Activated CD4-positive, alpha-beta T cell treated with anti-CD3 and anti-CD28 coated beads, Interleukin-2, amount 50 U/mL, for 4 hours (primary cell): ENCODE measurements around the gene HMGXB4.
"Not testable (repeated sequence)": the region's sequence is repeated elsewhere in the genome, so short reads cannot be mapped to it uniquely, and the experiment has no call there.

Experiments used
- DNase-seq, 2 experiments: peaks; one replicate each; pipeline ENCODE4 v3.0.0-alpha.2; 2020

The HMGXB4 gene, protein sequence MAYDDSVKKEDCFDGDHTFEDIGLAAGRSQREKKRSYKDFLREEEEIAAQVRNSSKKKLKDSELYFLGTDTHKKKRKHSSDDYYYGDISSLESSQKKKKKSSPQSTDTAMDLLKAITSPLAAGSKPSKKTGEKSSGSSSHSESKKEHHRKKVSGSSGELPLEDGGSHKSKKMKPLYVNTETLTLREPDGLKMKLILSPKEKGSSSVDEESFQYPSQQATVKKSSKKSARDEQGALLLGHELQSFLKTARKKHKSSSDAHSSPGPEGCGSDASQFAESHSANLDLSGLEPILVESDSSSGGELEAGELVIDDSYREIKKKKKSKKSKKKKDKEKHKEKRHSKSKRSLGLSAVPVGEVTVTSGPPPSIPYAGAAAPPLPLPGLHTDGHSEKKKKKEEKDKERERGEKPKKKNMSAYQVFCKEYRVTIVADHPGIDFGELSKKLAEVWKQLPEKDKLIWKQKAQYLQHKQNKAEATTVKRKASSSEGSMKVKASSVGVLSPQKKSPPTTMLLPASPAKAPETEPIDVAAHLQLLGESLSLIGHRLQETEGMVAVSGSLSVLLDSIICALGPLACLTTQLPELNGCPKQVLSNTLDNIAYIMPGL

DNA sequence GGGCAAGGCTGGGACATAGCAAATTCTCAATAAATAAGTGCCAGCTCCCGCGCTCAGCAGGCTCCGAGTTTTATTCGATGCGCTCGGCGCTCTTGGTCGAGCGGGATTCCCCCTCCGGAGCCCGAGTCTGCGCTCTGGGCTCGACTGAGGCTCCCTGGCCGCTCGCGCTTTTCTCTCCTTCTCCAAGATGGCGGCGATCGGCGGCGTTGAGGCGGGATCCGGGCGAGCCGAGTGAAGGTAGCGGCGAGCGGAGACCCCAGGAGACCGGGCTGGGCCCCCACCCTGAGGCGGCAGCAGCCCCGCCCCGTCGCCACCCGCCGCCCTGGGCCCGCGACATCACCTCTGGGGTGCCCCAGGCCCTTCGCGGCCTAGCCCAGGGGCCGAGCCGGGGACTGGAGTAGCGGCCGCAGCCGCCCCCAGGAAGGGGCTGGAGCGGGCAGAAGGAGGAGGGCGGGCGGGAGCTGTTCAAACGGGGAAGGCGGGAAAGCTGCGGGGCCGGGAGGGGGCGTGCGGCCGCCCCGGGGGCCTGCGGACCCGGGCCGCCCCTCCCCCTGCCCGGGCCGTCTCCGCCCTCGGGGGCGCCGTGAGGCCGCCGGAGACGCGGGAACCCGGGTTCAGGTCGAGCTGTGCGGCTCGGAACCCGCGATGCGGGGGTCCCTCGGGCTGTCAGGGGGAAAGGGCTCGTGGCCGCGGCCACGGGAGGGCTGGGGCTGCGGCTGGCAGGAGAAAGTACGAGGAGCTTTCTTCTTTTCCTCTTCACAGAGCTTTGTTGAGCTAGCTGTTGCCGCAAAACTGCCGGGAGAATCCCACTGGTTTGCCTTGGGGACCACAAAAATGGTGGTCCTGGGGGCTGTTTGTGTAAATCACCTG, at the start of gene HMGXB4:
HMGXB4 (plus strand) TSS at position 173 of the 870 bp plus-strand sequence. CDS start 4,898 bp downstream, outside the sequence.
- peak; percentile 81 to 84 for DNase-seq

DNA sequence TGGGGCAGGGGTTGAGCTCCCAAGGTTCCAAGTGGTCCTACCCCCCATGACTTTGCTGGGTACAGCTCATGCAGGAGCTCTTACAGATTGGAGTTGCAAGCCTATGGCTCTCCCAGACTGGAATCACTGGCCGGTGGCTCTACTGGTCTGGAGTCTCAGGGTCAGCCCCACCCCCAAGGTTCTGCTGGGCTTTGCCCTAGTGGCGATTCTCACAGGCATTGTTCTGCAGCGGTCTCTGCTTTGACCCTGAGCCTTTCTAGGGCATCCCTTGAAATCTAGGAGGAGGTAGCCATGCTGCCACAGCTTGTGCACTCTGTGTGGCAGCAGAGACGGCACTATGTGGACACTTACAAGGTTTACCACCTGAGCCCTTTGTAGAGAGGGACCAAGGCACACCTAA, 49.3 kb upstream of the HMGXB4 start:
- no peak for DNase-seq

DNA sequence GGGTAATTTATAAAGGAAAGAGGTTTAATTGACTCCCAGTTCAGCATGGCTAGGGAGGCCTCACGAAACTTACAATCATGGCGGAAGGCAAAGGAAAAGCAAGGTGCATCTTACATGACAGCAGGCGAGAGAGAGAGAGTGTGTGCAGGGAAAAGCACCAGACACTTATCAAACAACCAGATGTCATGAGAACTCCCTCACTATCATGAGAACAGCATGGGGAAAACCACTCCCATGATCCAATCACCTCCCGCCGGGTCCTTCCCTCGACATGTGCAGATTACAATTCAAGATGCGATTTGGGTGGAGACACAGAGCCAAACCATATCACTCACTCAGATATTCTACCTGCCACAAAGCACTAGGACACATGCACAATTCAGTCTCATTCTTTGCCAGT, 48.1 kb upstream of the HMGXB4 start:
- DNase-seq: no peak

DNA sequence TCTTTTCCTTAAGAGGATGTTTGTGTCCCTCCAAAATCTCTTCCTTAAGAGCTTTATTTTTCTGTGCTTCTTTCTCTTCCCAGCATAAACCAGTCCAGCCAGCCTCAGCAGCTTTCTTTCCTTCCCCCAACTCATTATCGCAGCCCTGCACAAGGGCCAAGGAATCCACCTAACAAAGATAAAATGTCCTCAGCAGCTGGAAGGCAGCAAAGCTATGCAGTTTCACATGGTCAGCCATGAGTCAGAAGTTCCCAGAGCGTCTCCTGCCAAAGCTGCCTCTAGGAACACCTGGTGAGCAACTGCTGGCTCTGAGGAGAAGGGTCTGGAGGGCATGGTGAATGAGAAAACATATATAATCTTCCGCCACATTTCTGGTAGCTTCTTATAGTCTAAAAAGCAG, 45.3 kb upstream of the HMGXB4 start:
- DNase-seq: no peak

DNA sequence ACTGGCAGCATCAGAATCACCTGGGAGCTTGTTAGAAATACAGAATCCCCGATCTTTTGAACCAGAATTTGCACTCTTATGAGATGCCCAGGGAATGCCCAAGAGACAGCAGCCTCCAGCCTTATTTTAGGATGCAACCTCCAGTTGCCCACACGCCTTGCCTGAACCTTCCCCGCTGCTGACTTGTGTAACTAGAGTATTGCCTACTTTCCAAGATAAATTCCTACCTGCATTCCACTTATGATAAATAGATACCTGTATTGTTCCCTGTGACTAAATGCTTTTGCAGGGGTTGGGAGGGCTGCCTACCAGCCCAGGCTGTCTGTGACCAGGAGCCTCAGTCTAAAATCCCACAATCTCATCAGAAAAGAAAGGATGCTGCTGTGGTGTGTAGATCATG, 44.3 kb upstream of the HMGXB4 start:
- no peak for DNase-seq

DNA sequence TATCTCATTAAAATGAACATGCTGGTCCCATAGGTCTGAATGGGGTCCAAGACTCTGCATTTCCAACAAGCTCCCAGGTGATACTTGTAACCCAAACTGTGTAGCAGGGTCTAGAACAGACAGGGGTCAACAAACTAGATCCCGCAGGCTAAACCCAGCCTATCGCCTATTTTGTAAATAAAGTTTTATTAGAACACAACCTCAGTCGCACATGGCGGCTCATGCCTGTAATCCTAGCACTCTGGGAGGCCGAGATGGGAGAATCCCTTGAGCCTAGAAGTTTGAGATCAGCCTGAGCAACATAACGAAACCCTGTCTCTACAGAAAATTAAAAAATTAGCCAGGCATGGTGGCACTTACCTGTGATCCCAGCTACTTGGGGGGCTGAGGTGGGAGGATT, 42.3 kb upstream of the HMGXB4 start:
- no peak for DNase-seq

DNA sequence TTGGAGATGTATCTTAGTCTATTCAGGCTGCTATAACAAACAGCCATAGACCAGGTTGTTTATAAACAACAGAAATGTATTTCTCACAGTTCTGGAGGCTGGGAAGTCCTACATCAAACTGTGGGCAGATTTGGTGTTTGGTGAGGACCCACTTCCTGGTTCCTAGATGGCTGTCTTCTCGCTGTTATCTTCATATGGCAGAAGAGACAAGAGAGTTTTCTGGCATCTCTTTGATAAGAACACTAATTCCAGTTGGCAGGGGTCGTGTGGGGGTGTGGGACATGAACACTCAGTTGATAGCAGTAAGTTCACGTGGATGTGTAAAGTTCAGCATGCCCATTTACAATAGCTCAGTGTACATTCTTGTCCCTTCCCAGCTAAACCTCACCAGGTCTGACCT, 41.3 kb upstream of the HMGXB4 start:
- no peak for DNase-seq

DNA sequence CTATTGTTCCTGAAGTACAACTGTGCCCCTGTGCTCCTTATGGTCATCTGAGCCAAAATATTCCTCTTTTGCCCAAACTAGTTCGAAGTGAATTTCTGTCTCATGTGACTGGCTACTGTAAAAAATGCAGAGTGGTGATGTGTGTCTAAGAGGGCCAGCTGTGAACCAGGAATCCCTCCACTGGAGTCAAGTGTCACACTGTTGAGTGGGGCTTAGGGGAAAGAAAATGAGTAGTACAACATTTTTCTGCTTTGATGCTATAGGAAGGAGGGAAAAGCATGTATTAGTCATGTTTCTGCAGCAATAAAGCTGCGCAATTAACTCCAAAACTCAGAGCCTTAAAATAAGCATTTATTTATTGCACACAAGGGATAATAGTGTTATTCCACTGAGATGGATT, 39.8 kb upstream of the HMGXB4 start:
- DNase-seq: no peak

DNA sequence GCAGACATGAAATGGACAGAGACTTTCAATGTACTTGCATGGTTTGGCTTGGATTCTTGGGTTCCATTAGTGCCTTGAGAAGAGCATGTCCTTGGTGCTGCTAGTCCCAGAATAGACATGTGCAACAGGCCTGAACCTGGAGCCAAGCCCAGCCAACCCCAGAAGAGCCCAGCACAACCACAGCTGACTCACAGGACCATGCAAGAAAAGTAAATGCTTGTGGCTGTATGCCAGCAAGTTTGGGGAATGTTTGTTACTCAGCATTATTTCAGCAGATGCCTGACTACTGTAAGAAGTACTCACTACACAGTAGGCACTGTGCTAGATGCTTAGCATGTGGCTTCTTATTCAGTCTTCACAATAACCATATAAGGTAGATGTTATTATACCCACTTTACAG, 39.2 kb upstream of the HMGXB4 start:
- DNase-seq: no peak

DNA sequence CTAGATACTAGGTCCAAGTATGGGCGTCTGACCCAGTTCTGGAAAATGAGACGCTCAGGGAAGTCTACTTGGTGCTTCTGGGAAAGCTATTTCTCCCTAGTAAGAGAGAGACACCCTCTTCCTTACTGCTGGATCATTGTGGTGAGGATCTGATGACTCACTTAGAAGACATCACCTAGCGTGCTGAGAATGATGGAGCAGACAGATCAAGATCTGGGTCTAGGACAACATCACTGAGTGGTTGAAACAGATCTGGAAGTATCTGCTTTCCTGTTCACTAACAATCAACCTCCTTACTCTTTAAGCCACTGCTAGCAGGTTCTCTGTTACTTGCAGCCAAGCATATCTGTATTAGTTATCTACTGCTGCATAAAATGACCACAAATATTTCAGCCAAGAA, 38.3 kb upstream of the HMGXB4 start:
- DNase-seq: no peak

DNA sequence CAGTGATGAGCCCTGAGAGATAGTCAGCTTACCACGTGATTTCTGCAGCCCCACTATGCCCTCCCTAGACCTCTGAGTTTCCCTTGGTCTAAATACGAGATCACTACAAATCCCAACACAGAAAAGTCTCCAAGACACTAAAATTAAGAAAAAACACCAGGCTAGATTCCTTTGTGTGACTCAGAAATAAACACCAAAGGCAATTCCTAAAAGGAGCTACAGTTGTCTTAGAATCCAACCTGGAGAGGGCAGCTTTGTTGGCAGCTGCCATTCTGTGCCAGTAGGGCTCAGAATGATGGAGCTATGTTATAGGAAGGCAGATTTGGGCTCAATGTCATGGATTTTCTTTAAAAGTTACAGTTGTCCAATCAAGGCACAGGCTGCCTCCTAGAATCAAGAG, 37.1 kb upstream of the HMGXB4 start:
- no peak for DNase-seq

DNA sequence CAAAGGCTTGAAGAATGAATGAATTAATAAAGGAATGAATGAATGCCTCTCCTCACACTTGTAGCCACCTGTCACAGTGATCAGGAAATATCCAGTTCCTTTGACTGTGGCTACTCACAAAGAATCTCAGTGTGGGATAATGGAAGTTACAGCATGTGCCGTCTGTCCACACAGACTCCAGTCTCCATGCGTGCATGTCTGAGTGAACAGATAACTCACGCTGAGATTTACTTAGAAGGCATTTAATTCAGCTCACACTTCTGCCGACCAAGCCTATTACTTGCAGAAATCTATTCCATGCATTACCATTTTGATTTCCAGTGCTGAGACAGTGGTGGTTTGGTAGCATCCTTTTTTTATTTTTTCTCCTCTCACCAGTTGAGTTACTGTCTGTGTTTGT, 32.3 kb upstream of the HMGXB4 start:
- DNase-seq: no peak

DNA sequence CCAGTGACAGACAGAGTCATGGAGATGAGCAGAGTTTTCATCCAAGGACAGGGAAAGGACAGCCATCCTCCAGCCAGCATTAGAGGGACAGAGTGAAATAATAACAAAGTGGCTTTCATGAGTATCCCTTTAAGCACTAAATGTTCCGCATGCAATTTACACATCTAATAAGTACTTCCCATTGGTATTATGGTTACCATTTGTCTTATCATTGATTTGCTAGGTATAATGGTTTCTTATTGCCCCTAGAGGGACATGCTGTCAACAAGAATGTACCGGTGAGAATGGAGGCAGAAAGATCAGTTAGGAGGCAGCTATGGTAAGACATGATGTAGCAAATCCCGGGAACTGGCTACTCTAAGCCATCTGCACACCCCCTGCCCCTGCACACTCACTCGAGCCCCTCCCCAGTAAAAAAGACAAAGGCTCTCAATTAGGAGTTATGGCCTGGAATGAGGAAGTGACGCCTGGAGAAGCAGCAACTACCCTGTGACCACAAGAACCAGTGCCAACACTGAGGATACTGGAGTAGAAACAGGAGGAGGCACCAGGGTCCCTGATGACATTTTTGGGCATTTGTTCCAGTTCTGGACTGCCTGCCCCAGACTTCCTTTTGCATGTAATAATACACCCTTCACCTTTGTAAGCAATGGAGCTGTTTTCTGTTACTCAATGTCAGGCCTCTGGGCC, 30.2 kb upstream of the HMGXB4 start:
- DNase-seq: no peak

DNA sequence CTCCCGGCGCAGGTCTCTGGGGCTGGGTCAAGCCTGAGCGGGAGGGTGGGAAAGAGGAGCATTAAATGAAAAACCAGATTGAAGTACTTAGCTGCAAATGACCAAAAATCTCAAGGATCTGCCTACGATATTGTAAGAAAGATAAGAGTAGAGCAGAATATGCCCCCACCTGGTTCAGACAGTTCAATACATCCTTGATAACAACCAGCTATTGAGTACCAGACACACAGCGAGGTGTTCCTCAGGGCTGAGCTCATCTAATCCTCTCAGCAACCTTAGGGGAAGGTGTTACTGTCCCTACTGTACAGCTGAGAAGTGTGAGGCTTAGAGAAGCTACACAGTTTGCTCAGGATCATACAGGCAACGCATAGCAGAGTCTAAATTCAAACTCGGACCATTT, 27.4 kb upstream of the HMGXB4 start:
- no peak for DNase-seq

DNA sequence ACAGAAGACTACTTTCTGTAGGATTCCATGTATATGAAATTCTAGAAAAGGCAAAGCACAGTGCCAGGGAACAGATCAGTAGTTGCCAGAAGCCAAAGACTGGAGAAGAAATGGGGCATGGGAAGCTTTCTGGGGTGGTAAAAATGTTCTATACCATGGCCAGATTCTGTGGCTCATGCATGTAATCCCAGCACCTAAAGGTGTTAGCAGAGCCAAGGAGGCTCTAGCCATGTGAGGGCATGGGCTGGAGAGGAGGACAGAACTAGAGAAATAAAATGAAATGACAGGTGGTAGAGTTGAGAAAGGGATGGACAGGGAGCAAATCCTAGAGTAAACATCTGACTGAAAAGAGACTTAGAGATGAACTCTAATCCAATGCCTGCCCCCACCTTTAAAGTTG, 26.9 kb upstream of the HMGXB4 start:
- no peak for DNase-seq

DNA sequence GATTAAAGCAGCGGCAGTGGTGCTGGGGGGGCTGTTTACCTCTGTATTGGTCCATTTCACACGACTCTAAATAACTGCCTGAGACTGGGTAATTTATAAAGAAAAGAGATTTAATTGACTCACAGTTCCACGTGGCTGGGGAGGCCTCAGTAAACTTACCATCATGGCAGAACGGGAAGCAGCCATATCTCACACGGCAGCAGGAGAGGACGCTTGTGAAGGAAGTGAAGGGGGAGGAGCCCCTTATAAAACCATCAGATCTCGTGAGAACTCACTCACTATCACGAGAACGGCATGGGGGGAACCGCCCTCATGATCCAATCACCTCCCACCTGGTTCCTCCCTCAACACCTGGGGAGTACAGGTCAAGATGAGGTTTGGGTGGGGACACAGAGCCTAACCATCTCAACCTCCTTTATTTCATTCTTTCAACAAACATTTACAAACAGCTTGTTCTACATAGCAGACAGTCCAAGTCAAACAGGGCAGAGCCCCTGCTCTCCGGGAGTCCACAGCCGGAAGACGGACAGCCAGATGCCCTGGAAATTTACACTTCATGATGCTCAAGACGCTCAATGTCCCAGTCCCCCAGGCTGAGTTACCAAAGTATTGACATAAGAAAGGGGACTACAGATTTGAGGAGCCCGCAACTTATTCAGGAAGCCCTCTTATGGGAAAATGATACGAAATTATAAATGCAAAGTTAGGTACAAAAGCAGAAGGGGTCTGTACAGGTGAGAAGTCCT, 26.3 kb upstream of the HMGXB4 start:
- no peak for DNase-seq

DNA sequence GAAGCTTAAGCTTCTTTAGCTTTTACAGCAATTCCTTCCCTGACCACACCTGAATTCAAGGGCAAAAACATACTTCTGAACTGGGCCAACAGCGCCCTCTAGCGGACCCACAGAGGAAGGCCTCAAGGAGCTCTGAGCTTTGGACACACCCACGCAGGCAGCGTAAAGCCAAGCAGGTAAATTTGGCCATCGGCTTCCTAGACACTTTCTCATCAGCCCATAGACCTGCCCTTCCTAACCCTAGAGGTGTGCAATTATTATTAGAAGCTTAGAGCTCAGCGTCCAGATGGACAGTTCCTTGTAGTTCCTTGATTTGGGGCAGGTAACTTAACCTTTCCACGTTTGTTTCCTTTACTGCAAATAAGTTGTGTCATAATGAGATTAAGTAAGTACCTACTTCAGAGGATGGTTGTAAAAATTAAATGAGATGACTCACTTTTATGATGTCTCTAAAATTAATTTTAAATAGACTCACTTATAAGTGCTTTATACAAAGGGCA, 25.7 kb upstream of the HMGXB4 start:
- peak; percentile 64 to 68 for DNase-seq

DNA sequence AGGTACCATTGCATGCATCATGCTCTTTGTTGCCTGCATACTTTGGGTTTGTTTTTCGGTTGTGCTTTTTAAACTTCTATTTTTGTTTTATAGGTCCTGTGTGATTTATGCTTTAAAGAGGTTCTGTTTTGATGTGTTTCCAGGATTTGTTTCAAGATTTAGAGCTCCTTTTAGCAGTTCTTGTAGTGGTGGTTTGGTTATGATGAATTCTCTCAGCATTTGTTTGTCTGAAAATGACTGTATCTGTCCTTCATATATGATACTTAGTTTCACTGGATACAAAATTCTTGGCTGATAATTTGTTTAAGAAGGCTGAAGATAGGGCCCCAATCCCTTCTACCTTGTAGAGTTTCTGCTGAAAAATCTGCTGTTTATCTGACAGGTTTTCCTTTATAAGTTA, 18.5 kb upstream of the HMGXB4 start:
- not testable (repeated sequence) for DNase-seq

DNA sequence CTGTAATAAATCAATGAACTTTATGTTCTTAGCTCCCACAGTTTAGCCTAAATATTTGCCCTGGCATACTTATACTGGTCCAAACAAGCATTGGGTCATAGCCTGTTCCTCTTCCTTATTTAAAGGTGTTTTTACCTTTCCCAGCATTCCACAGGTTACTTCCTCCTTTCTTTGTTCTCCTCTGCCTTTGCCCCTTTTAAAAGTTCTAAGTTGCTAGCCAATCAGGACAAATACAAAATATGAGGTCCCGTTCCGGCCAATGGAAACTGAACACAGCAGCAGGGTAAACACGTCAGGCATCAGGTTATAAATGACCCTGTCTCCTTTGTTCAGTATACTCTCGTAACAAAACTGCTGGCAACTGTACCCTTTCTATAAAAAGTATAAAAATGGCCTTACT, 12.8 kb upstream of the HMGXB4 start:
- not testable (repeated sequence) for DNase-seq

DNA sequence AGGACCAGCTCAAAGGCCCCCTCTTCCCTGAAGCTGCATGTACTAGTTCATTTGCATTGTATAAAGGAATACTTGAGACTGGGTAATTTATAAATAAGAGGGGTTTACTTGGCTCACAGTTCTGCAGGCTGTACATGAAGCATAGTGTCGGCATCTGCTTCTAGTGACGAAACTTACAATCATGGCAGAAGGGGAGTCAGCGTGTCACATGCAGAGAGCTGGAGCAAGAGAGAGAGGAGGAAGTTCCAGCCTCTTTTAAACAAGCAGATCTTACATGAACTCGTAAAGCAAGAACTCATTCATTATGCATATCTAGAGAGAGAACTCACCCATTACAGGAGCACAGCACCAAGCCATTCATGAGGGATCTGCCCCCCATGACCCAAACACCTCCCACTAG, 7.1 kb upstream of the HMGXB4 start:
- no peak for DNase-seq

DNA sequence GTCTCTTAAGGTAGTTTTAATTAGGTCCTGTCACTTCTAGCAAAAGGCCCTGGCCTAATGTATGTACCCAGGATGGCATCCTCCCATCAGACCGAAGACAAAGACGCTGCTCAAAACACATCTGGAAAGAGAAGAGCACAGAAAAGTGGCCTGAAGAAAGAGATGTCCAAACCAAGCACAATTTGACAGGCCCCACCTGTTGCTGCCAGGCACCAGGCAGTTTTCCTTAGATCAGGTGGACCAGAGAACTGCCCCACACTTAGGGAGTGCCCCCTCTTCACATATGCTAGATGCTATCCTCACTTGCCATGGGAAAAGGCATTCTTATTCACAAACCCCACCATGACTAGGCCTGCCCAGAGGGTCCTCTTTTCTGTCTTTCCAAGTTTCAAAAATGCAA, 3.3 kb upstream of the HMGXB4 start:
- DNase-seq: no peak

DNA sequence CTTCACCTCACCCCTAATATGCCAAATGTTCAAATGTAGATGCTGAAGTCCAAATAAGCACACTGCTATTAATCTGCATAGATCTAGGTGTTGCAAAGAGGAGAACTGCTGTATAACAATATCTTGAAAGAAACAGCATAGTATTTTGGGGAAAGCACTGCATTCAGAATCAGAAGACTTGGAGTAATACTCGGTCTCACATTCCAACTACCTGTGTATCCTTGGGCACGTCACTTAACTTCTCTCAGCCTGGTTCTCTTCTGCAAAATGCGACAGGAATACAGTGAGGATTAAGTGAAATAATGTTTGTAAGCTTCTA, 332 bp upstream of the HMGXB4 start:
- DNase-seq: no peak
